Forelimb muscle (tissue), 1 donor: Measurements from ENCODE around the gene PTPN4. TPM values are rescaled to one million over a fixed set of nuclear protein-coding genes. Genes with fewer than 3 reads are reported as not detected.
"Not testable (repeated sequence)": the region's sequence is repeated elsewhere in the genome, so short reads cannot be mapped to it uniquely, and the experiment has no call there.

Source experiments
- DNase-seq: peaks from one replicate; pipeline ENCODE4 v3.0.0-alpha.2; 2013; ENCODE audit warnings: low read depth
- polyA plus RNA-seq: library from polyadenylated mRNA; unstranded; fragments of 120-200 nt; gene quantifications from one replicate; pipeline ENCODE4 v1.2.1, GENCODE V29; 2013; ENCODE audit not compliant: insufficient read length

PTPN4 gene
- polyA plus RNA-seq, 1 donor = 19.6 TPM

DNA sequence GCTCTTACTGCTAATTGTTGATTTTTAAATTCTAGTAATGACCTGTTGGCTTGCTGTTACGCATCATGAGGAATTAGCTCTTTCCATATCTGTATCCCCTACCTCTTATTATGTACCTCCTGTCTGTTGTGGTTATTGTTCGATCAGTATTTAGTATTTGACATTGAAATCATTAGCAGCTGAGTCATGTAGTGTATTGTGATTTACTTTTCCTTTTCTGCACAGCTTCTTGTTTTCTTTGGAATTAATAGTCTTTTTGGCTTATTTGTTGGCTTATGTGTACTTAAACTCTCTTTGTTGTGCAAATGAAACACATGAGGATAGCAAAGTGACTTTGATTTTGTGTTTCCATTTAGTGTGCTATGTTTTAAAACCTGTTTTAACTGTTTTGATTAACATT, 257.5 kb downstream of the PTPN4 start:
- no peak for DNase-seq

DNA sequence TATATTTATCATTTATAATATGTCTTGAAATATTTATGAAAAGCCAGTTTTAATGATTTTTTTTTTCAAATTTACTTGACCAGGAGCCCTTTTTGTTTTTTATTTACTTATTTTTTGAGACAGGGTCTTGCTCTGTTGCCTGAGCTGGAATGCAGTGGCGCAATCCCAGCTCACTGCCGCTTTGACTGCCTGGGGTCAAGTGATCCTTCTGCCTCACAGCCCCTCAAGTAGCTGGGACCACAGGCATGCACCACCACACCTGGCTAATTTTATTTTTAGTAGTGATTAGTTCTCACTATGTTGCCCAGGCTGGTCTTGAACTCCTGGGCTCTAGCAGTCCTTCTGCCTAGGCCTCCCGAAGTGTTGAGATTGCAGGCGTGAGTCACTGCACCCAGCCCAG, 258.8 kb downstream of the PTPN4 start:
- DNase-seq = no peak

DNA sequence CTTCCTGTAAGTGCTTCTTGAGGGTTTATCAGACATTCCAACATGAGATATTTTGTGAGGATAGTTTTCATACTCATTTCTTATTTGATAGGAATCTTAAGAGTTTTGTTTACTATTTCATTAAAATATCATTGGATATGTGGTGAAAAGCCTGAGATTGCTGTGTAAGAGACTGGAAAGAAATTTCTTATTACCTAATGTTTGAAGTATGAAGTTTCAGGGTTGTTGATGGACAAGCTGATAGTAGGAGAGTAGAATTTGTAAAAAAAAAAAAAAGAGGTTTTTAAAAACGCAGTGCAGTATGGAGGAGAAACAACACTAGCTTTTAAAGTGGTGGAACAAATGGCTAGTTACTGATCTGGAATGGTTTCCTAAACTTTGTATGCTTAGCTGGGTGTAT, 260.8 kb downstream of the PTPN4 start:
- DNase-seq = no peak

DNA sequence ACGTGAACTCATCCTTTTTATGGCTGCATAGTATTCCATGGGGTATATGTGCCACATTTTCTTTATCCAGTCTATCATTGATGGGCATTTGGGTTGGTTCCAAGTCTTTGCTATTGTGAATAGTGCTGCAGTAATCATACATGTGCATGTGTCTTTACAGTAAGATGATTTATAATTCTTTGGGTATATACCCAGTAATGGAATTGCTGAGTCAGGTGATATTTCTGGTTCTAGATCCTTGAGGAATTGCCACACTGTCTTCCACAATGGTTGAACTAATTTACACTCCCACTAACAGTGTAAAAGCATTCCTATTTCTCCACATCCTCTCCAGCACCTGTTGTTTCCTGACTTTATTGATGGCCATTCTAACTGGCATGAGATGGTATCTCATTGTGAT, 262.8 kb downstream of the PTPN4 start:
- DNase-seq = not testable (repeated sequence)

DNA sequence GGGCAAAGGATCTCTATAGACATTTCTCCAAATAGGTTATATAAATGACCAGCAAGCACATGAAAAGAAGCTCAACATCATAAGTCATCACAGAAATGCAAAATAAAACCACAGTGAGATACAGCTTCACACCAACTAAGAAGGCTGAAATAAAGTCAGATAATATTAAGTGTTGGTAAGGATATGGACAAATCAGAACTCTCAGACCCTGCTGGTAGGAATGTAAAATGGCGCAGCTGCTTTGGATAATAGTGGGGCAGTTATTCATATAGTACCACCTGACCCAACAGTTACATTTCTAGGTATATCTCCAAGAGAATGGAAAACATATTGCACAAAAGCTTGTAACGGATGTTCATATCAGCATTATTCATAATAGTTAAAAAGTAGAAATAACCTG, 267.2 kb downstream of the PTPN4 start:
- no peak for DNase-seq

DNA sequence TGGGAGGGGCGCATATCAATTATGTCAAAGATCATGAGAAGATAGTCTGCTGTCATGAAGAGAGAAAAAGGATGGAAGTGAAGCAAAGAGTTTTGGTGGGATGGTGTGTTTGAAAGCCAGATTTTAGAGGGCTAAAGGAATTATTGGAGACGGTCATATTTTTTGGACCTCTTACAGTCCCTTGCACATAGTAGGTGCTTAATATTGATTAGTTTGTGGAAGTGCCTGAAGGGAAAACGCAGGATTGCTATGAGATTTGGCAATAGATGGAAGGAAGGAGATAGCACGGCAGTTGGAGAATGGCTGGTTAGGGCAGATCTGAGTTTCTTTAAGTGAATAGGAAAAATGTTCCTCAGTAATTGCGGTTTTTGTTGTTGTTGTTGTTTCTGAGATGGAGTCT, 269.1 kb downstream of the PTPN4 start:
- DNase-seq = no peak

DNA sequence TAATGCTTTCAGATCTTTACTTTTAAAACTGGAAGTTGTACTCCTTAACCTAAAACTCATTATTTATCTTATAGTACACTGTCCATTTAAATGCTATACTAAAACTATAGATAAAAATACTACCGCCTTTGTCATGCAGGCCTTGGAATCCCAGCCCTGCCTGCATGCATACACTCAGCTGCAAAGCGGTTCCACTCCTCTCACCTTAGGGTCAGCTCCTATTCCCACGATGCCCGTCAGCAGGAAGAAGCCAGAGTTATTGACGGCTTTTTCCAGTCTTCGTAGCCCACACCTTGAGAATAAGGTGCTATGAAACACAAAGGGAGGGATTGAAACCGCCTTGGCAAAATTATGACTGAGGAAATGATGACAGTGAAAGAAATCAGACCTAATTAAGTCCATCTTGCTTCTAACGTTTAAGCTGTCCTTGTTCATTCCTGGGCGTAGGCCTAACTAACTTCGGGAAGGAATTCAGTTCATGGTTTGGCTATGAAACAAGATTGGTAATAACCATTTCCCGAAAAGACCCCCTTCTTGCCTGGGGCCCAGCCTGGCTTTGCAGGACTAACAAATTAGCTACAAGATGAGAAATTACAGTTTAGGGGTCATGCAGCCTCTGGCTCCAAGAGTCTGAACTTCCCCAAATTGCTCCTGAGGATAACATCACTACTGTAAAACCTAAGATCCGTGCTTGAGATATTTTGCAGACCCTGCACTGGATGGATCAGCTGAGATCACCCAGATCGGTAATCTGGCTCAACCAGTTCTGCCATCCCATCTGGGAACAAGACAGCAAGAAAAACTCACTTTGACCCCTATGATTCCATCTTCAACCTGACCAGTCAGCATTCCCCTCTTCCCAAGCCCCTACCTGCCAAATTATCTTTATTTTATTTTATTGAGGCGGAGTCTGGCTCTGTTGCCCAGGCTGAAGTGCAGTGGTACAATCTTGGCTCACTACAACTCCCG, 270.2 kb downstream of the PTPN4 start:
- no peak for DNase-seq

DNA sequence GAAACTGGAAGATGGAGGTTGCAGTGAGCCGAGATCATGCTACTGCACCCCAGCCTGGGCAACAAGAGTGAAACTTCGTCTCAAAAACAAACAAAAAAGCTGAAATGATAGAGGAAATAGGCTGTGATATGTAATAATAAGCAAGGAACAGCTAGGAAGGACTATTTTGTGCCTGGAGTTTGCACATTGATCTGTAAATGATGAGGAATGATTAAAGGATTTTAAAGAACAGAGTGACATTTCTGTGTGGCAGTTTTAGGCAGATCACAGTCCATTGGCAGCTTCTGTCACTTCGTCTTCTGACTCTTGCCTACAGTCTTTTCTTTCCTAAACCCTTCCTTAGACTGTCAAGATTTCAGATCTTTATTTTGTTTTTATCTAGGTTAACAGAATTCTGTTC, 272.6 kb downstream of the PTPN4 start:
- no peak for DNase-seq

Other genes with a start within 250 kb of the PTPN4 start
- 1.5 TPM for gene SCTR, start 235.4 kb upstream of the PTPN4 start, polyA plus RNA-seq
- 0.53 TPM for gene CFAP221, start 215.5 kb upstream of the PTPN4 start, polyA plus RNA-seq
- 10.1 TPM for gene TMEM177, start 80.7 kb upstream of the PTPN4 start, polyA plus RNA-seq